ENCODE measurements around the gene HOXC10. TPM values are rescaled to one million over a fixed set of nuclear protein-coding genes. Genes with fewer than 3 reads are reported as not detected.

HOXC10 gene
- total RNA-seq, 2 donors from 2014 or later: not detected

DNA sequence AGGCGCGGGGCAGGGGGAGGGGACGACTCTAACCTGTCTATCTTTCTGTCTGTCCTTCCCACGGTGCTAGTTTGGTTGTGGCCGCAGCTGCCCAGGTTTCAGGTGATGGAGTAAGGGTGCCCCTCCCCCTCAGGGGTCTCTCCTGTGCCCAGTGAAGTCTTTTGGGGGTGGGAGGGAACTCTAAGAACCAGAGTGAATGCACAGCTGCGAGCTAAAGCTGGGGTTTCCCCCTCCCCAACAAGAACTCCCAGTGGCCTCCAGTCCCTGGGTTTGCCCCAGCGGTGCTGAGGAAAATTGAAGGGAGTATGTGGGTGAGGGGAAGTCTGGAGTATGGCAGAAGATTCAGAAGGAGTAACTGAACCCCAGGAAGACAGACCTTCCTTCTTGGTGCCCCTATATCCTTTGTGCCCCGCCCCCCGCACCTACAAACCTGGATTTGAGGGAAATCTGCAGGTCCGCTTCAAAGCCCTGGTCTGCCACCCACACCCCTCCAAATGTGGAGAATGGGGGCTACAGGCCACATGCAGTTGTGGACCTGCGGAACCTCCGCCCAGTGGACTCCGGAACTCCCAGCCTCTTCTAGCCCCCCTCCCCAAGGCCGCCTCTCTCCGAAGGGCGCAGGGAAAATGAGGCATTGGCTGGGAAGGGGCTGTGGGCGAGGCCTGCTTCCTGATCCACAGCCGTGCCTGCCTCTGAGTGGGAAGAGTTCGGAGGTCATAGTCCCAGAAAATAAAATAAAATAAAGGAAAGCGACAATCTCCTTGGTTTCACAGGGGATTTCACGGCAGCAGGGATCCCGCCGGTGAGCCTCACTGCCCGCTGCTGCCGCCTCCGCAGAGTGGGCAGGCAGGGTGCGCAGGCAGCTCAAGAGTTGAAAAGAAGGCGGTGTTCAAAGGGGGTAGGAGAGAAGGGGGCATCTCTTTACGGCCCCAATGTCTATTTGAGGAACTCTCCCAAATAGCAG lies 11.6 kb downstream of the HOXC10 start:
- Mint-ChIP-seq H3K36me3 (ENCODE audit: low read depth) (no peaks in the 10 kb centered on the region), H3K4me3 (no peak overlapping the region), H3K27me3 (ENCODE audit: insufficient read depth) (peaks cover 100% of the 10 kb centered on the region), H3K9me3 (peaks cover 2% of the 10 kb centered on the region), H3K4me1 (peaks cover 3% of the 10 kb centered on the region), H3K27ac (no peak overlapping the region)
- Histone ChIP-seq H3K27me3 (ENCODE audit: control insufficient read depth, insufficient read depth, low read length, poor library complexity, severe bottlenecking) (peaks cover 100% of the 10 kb centered on the region), H3K27ac (ENCODE audit: low read depth, low read length) (no peak overlapping the region), H3K9me3 (ENCODE audit: control insufficient read depth, low read length) (no peaks in the 10 kb centered on the region), H3K4me1 (ENCODE audit: control insufficient read depth, insufficient read depth, low read length) (no peaks in the 10 kb centered on the region), H3K4me3 (ENCODE audit: low read length) (no peak overlapping the region), H3K9ac (ENCODE audit: extremely low read depth, low read length, poor library complexity, severe bottlenecking) (no peak overlapping the region), H3K36me3 (ENCODE audit: control insufficient read depth, insufficient read depth, low read length) (no peaks in the 10 kb centered on the region)
- TF ChIP-seq, protein P1, sequence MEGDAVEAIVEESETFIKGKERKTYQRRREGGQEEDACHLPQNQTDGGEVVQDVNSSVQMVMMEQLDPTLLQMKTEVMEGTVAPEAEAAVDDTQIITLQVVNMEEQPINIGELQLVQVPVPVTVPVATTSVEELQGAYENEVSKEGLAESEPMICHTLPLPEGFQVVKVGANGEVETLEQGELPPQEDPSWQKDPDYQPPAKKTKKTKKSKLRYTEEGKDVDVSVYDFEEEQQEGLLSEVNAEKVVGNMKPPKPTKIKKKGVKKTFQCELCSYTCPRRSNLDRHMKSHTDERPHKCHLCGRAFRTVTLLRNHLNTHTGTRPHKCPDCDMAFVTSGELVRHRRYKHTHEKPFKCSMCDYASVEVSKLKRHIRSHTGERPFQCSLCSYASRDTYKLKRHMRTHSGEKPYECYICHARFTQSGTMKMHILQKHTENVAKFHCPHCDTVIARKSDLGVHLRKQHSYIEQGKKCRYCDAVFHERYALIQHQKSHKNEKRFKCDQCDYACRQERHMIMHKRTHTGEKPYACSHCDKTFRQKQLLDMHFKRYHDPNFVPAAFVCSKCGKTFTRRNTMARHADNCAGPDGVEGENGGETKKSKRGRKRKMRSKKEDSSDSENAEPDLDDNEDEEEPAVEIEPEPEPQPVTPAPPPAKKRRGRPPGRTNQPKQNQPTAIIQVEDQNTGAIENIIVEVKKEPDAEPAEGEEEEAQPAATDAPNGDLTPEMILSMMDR (conservative IDR thresholded peaks at IDR 0.05): no peak
- no peak for DNase-seq
- WGBS, 2 experiments (ENCODE audit: insufficient coverage in 1 of 2, insufficient read length in 1 of 2): 14 to 25% methylated on average over 11 to 27 of the region's 29 CpGs

DNA sequence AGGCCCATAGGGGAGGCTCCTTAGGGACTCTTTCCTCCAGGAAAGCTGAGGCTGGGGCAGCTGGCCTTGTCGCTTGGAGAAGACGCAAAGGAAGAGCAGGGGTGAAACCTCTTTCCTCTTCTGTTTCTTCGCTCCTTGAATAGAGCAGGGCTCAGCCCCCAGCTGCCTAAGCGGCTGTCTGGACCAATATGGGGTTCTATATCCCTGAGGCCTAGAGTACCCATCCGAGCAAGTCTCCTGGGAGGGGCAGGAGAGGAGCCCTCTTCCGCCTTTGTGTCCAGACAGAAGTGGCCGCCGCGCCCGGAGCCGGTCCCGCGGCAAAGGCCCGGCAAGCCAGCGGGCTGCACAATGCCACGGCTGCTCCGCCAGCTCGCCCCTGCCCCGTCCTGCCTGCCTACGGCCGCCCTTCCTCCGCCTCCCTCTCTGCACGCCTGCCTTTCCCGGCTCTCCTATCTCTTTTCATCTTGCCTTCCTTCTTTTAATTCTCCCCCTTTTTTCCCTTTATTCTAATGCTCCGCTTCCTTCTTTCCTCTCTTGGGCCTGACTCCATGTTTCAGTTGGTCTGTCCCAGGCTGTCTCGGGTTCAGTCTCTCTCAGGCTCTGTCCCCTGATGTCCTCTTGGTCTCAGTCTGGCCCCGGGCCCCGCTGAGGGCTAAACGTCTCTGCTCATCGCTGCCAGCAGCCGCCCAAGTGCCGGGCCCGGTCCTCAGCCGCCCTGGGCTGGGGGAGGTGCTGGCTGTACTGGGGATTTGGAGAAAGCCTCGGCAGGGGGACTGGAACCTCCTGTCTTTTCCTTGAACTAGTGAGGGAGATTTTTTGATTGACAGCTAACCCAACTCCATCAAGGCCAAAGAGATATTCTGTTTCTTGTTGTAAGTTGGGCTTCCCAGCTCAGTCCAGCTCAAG lies 12.5 kb downstream of the HOXC10 start:
- no peak overlapping the region for H3K4me3 Mint-ChIP-seq
- H3K4me1 ChIP-seq (ENCODE audit: control insufficient read depth, insufficient read depth, low read length): no peaks in the 10 kb centered on the region

More for the DNA sequence above, 12.5 kb downstream of the HOXC10 start:
- Histone ChIP-seq H3K27me3 (ENCODE audit: control insufficient read depth, insufficient read depth, low read length, poor library complexity, severe bottlenecking) (peaks cover 100% of the 10 kb centered on the region), H3K27ac (ENCODE audit: low read depth, low read length) (no peak overlapping the region), H3K36me3 (ENCODE audit: control insufficient read depth, insufficient read depth, low read length) (no peaks in the 10 kb centered on the region), H3K9me3 (ENCODE audit: control insufficient read depth, low read length) (no peaks in the 10 kb centered on the region), H3K4me3 (ENCODE audit: low read length) (no peak overlapping the region), H3K9ac (ENCODE audit: extremely low read depth, low read length, poor library complexity, severe bottlenecking) (no peak overlapping the region)
- no peak for DNase-seq
- TF ChIP-seq, protein P1 (conservative IDR thresholded peaks at IDR 0.05): no peak
- Mint-ChIP-seq H3K27ac (no peak overlapping the region), H3K36me3 (ENCODE audit: low read depth) (no peaks in the 10 kb centered on the region), H3K4me1 (peaks cover 3% of the 10 kb centered on the region), H3K27me3 (ENCODE audit: insufficient read depth) (peaks cover 100% of the 10 kb centered on the region), H3K9me3 (peaks cover 2% of the 10 kb centered on the region)
- WGBS, 2 experiments (ENCODE audit: insufficient coverage in 1 of 2, insufficient read length in 1 of 2): 5 to 10% methylated on average over 17 to 35 of the region's 35 CpGs
